ENCODE data around the gene DAAM2.

DNA sequence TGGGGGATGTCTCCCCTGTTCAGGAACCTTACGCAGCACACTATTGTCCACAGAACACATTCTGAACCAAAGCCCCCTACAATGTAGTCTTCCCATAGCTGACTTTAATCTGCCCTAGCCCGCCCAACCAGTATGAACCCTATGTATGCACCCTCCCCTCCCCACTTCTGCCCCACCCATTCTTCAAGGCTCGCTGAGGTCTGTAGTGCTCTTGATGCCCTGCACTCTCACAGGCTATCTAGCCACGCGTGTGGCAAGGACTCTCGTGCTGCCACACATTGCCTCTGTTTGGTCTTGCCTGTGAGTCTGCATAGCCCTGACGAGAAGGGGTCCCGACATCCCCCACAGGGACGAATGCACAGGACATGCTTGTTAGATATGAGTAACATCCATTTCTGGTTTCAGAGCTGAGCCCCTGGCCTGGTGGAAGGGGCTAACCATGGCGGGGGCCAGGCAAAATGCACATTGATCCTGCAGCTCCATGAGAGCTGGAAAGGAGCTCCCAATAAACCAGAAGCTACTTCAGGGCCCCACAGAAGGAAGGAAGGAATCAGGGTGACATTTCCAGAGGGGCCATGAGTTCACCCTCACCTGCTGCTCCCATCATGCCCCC lies 119.4 kb downstream of the DAAM2 start:
- TF ChIP-seq, protein P1, sequence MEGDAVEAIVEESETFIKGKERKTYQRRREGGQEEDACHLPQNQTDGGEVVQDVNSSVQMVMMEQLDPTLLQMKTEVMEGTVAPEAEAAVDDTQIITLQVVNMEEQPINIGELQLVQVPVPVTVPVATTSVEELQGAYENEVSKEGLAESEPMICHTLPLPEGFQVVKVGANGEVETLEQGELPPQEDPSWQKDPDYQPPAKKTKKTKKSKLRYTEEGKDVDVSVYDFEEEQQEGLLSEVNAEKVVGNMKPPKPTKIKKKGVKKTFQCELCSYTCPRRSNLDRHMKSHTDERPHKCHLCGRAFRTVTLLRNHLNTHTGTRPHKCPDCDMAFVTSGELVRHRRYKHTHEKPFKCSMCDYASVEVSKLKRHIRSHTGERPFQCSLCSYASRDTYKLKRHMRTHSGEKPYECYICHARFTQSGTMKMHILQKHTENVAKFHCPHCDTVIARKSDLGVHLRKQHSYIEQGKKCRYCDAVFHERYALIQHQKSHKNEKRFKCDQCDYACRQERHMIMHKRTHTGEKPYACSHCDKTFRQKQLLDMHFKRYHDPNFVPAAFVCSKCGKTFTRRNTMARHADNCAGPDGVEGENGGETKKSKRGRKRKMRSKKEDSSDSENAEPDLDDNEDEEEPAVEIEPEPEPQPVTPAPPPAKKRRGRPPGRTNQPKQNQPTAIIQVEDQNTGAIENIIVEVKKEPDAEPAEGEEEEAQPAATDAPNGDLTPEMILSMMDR (conservative IDR thresholded peaks at IDR 0.05; ENCODE audit: low read length), result no peak
- no peak for TF ChIP-seq EZH2phosphoT487 (IDR thresholded peaks at IDR 0.05; ENCODE audit: borderline replicate concordance, low read depth, low read length)

Data from OCI-LY7 (cell line).